Measurements from ENCODE around the gene RAB4A.

The RAB4A gene

GRCh38 chr1:229254910-229255541, 15.9 kb upstream of the RAB4A start:
- DNase-seq (ENCODE audit: insufficient read length, low spot score) (no peak), FAIRE-seq (no peak)
- TF ChIP-seq TAF1 (IDR thresholded peaks at IDR 0.05; ENCODE audit: low read depth, low read length) (no peak), POLR2AphosphoS5 (IDR thresholded peaks at IDR 0.05; ENCODE audit: low read depth, low read length) (no peak), POLR2A (IDR thresholded peaks at IDR 0.05; ENCODE audit: low read depth, low read length) (no peak), POU2F2 (IDR thresholded peaks at IDR 0.05; ENCODE audit: low read depth, low read length) (no peak), SPI1 (IDR thresholded peaks at IDR 0.05; ENCODE audit: low read depth, low read length) (no peak), PAX5 (IDR thresholded peaks at IDR 0.05; ENCODE audit: insufficient read depth, low read length, severe bottlenecking) (no peak)

- FAIRE-seq, result peak; percentile 78
- DNase-seq (ENCODE audit: insufficient read length, low spot score), result peak; percentile 18
- no peak for TF ChIP-seq SPI1 (IDR thresholded peaks at IDR 0.05; ENCODE audit: low read depth, low read length)
- TF ChIP-seq PAX5 (IDR thresholded peaks at IDR 0.05; ENCODE audit: insufficient read depth, low read length, severe bottlenecking), result no peak
- TF ChIP-seq TAF1 (IDR thresholded peaks at IDR 0.05; ENCODE audit: low read depth, low read length), result no peak
- no peak for TF ChIP-seq POLR2AphosphoS5 (IDR thresholded peaks at IDR 0.05; ENCODE audit: low read depth, low read length)
- no peak for TF ChIP-seq POLR2A (IDR thresholded peaks at IDR 0.05; ENCODE audit: low read depth, low read length)
Observed at GRCh38 chr1:229258031-229258756, 12.7 kb upstream of the RAB4A start.

DNA sequence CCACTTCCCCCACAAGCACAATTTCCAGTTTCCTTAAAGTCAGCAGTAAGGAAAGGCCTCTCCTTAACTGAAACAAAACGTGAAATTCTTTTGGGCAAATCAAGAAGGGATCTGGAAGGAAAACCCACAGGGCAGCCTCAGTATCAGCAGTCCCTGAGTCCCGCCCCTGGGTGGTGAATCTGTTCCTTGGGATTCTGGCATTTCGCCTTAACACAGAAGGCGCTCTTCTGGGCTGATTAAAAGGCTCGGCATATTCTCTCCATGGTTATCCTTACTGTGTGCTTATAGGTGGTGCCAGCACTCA, 12.2 kb upstream of the RAB4A start:
- DNase-seq (ENCODE audit: insufficient read length, low spot score), result no peak
- TF ChIP-seq TAF1 (IDR thresholded peaks at IDR 0.05; ENCODE audit: low read depth, low read length) (no peak), POU2F2 (IDR thresholded peaks at IDR 0.05; ENCODE audit: low read depth, low read length) (no peak), POLR2A (IDR thresholded peaks at IDR 0.05; ENCODE audit: low read depth, low read length) (no peak), SPI1 (IDR thresholded peaks at IDR 0.05; ENCODE audit: low read depth, low read length) (no peak), PAX5 (IDR thresholded peaks at IDR 0.05; ENCODE audit: insufficient read depth, low read length, severe bottlenecking) (no peak), POLR2AphosphoS5 (IDR thresholded peaks at IDR 0.05; ENCODE audit: low read depth, low read length) (no peak)
- FAIRE-seq, result no peak

- FAIRE-seq (no peak), DNase-seq (ENCODE audit: insufficient read length, low spot score) (no peak)
- no peak for TF ChIP-seq TAF1 (IDR thresholded peaks at IDR 0.05; ENCODE audit: low read depth, low read length)
- no peak for TF ChIP-seq POU2F2 (IDR thresholded peaks at IDR 0.05; ENCODE audit: low read depth, low read length)
- TF ChIP-seq POLR2AphosphoS5 (IDR thresholded peaks at IDR 0.05; ENCODE audit: low read depth, low read length), result no peak
- no peak for TF ChIP-seq PAX5 (IDR thresholded peaks at IDR 0.05; ENCODE audit: insufficient read depth, low read length, severe bottlenecking)
- no peak for TF ChIP-seq POLR2A (IDR thresholded peaks at IDR 0.05; ENCODE audit: low read depth, low read length)
Observed at GRCh38 chr1:229260297-229260696, 10.6 kb upstream of the RAB4A start.

DNA sequence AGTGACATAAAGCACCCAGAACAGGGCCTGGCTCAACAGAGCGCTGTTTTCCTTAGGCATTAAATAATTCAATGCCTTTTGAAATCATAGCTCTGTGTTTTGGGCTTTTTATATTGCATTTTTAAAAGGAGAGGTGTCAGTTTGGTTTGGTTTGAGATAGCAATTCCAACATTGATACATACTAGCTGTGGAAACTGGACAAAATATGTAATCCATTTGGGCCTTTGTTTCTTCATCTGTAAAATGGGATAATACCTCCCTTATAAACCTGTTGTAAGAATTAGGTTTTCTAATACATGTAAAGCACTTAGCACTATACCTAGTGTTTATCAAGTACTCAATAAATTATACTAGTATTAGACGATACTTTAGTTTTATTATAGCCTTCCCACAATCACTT, 8.7 kb upstream of the RAB4A start:
- no peak for FAIRE-seq
- no peak for TF ChIP-seq POLR2AphosphoS5 (IDR thresholded peaks at IDR 0.05; ENCODE audit: low read depth, low read length)
- no peak for TF ChIP-seq POLR2A (IDR thresholded peaks at IDR 0.05; ENCODE audit: low read depth, low read length)
- no peak for TF ChIP-seq TAF1 (IDR thresholded peaks at IDR 0.05; ENCODE audit: low read depth, low read length)
- TF ChIP-seq POU2F2 (IDR thresholded peaks at IDR 0.05; ENCODE audit: low read depth, low read length), result no peak
- TF ChIP-seq SPI1 (IDR thresholded peaks at IDR 0.05; ENCODE audit: low read depth, low read length), result no peak
- TF ChIP-seq PAX5 (IDR thresholded peaks at IDR 0.05; ENCODE audit: insufficient read depth, low read length, severe bottlenecking), result no peak
- no peak for DNase-seq (ENCODE audit: insufficient read length, low spot score)

- FAIRE-seq (no peak), DNase-seq (ENCODE audit: insufficient read length, low spot score) (no peak)
- no peak for TF ChIP-seq POLR2A (IDR thresholded peaks at IDR 0.05; ENCODE audit: low read depth, low read length)
- TF ChIP-seq POLR2AphosphoS5 (IDR thresholded peaks at IDR 0.05; ENCODE audit: low read depth, low read length), result no peak
- TF ChIP-seq PAX5 (IDR thresholded peaks at IDR 0.05; ENCODE audit: insufficient read depth, low read length, severe bottlenecking), result no peak
- TF ChIP-seq SPI1 (IDR thresholded peaks at IDR 0.05; ENCODE audit: low read depth, low read length), result no peak
- no peak for TF ChIP-seq POU2F2 (IDR thresholded peaks at IDR 0.05; ENCODE audit: low read depth, low read length)
- TF ChIP-seq TAF1 (IDR thresholded peaks at IDR 0.05; ENCODE audit: low read depth, low read length), result no peak
Observed at GRCh38 chr1:229263254-229263653, 7.7 kb upstream of the RAB4A start.

- DNase-seq (ENCODE audit: insufficient read length, low spot score) (no peak), FAIRE-seq (no peak)
- TF ChIP-seq POLR2AphosphoS5 (IDR thresholded peaks at IDR 0.05; ENCODE audit: low read depth, low read length), result no peak
- no peak for TF ChIP-seq SPI1 (IDR thresholded peaks at IDR 0.05; ENCODE audit: low read depth, low read length)
- no peak for TF ChIP-seq POLR2A (IDR thresholded peaks at IDR 0.05; ENCODE audit: low read depth, low read length)
- no peak for TF ChIP-seq TAF1 (IDR thresholded peaks at IDR 0.05; ENCODE audit: low read depth, low read length)
- TF ChIP-seq PAX5 (IDR thresholded peaks at IDR 0.05; ENCODE audit: insufficient read depth, low read length, severe bottlenecking), result no peak
- no peak for TF ChIP-seq POU2F2 (IDR thresholded peaks at IDR 0.05; ENCODE audit: low read depth, low read length)
Observed at GRCh38 chr1:229264068-229264467, 6.8 kb upstream of the RAB4A start.

- no peak for DNase-seq (ENCODE audit: insufficient read length, low spot score)
- TF ChIP-seq SPI1 (IDR thresholded peaks at IDR 0.05; ENCODE audit: low read depth, low read length), result no peak
- no peak for TF ChIP-seq TAF1 (IDR thresholded peaks at IDR 0.05; ENCODE audit: low read depth, low read length)
- TF ChIP-seq POU2F2 (IDR thresholded peaks at IDR 0.05; ENCODE audit: low read depth, low read length), result no peak
- no peak for TF ChIP-seq POLR2AphosphoS5 (IDR thresholded peaks at IDR 0.05; ENCODE audit: low read depth, low read length)
- TF ChIP-seq PAX5 (IDR thresholded peaks at IDR 0.05; ENCODE audit: insufficient read depth, low read length, severe bottlenecking), result no peak
- TF ChIP-seq POLR2A (IDR thresholded peaks at IDR 0.05; ENCODE audit: low read depth, low read length), result no peak
- FAIRE-seq, result no peak
Observed at GRCh38 chr1:229264487-229264886, 6.4 kb upstream of the RAB4A start.

DNA sequence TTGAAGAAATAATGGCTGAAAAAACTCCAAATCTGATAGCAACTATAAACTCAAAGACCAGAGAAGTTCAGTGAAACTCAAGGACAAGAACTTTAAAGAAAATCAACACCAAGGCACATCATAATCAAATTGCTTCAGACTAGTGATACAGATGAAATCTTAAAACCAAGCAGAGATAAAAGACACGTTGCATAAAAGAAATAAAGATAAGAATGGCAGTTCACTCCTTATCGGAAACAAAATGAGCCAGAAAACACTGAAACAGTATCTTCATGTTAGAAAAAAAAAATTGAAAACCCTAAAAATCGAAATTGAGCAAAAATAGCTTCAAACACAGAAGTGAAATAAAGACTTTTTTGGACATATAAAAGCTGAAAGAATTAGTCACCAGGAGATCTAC, 4.6 kb upstream of the RAB4A start:
- no peak for DNase-seq (ENCODE audit: insufficient read length, low spot score)
- FAIRE-seq, result no peak
- TF ChIP-seq POLR2A (IDR thresholded peaks at IDR 0.05; ENCODE audit: low read depth, low read length), result no peak
- TF ChIP-seq POU2F2 (IDR thresholded peaks at IDR 0.05; ENCODE audit: low read depth, low read length), result no peak
- TF ChIP-seq SPI1 (IDR thresholded peaks at IDR 0.05; ENCODE audit: low read depth, low read length), result no peak
- TF ChIP-seq POLR2AphosphoS5 (IDR thresholded peaks at IDR 0.05; ENCODE audit: low read depth, low read length), result no peak
- TF ChIP-seq TAF1 (IDR thresholded peaks at IDR 0.05; ENCODE audit: low read depth, low read length), result no peak
- no peak for TF ChIP-seq PAX5 (IDR thresholded peaks at IDR 0.05; ENCODE audit: insufficient read depth, low read length, severe bottlenecking)
